ENCODE data around the gene GDF10.

GDF10 gene

GRCh38 chr10:47294057-47294456, 5.9 kb upstream of the GDF10 start:
- no peak for DNase-seq (ENCODE audit: low read depth)

- no peak for DNase-seq (ENCODE audit: low read depth)
These were observed 5.5 kb upstream of the GDF10 start for GRCh38 chr10:47294501-47294900.

- no peak for DNase-seq (ENCODE audit: low read depth)
These were observed 4.6 kb upstream of the GDF10 start for GRCh38 chr10:47295411-47295810.

- DNase-seq (ENCODE audit: low read depth) = no peak
These were observed 3.7 kb upstream of the GDF10 start for GRCh38 chr10:47296156-47296894.

- DNase-seq (ENCODE audit: low read depth) = no peak
These were observed 3.1 kb upstream of the GDF10 start for GRCh38 chr10:47296941-47297340.

- DNase-seq (ENCODE audit: low read depth) = no peak
These were observed 2.0 kb upstream of the GDF10 start for GRCh38 chr10:47297866-47298540.

GRCh38 chr10:47298715-47299114, 1.3 kb upstream of the GDF10 start:
- no peak for DNase-seq (ENCODE audit: low read depth)

- no peak for DNase-seq (ENCODE audit: low read depth)
These were observed 483 bp downstream of the GDF10 start for GRCh38 chr10:47300429-47300931.

- no peak for DNase-seq (ENCODE audit: low read depth)
These were observed 1.8 kb downstream of the GDF10 start for GRCh38 chr10:47301833-47302232.

GRCh38 chr10:47303105-47303504, 3.1 kb downstream of the GDF10 start:
- DNase-seq (ENCODE audit: low read depth) = no peak

- no peak for DNase-seq (ENCODE audit: low read depth)
These were observed 3.9 kb downstream of the GDF10 start for GRCh38 chr10:47303866-47304265.

GRCh38 chr10:47305566-47305965, 5.6 kb downstream of the GDF10 start:
- DNase-seq (ENCODE audit: low read depth) = no peak

- DNase-seq (ENCODE audit: low read depth) = no peak
These were observed 6.6 kb downstream of the GDF10 start for GRCh38 chr10:47306387-47307210.

GRCh38 chr10:47307381-47307780, 7.4 kb downstream of the GDF10 start:
- no peak for DNase-seq (ENCODE audit: low read depth)

GRCh38 chr10:47308775-47309174, 8.8 kb downstream of the GDF10 start:
- no peak for DNase-seq (ENCODE audit: low read depth)

- no peak for DNase-seq (ENCODE audit: low read depth)
These were observed 9.6 kb downstream of the GDF10 start for GRCh38 chr10:47309408-47310089.

- DNase-seq (ENCODE audit: low read depth) = no peak
These were observed 10.1 kb downstream of the GDF10 start for GRCh38 chr10:47310090-47310505.

GRCh38 chr10:47311193-47311931, 11.4 kb downstream of the GDF10 start:
- no peak for DNase-seq (ENCODE audit: low read depth)

GRCh38 chr10:47311932-47312662, 12.1 kb downstream of the GDF10 start:
- peak; percentile 60 for DNase-seq (ENCODE audit: low read depth)

GRCh38 chr10:47312663-47312995, 12.6 kb downstream of the GDF10 start:
- no peak for DNase-seq (ENCODE audit: low read depth)

All from stimulated activated CD8-positive, alpha-beta memory T cell treated with anti-CD3 and anti-CD28 coated beads, Interleukin-7, amount 100 ng/mL, for 24 hours (primary cell).